Caki2 (cell line): Measurements from ENCODE around the gene SIGLEC11. TPM values are rescaled to one million over a fixed set of nuclear protein-coding genes. Genes with fewer than 3 reads are reported as not detected.
"Not testable (repeated sequence)": the region's sequence is repeated elsewhere in the genome, so short reads cannot be mapped to it uniquely, and the experiment has no call there.

Experiments used
- DNase-seq: peaks from one replicate; pipeline ENCODE4 v3.0.0-alpha.2; 2015; ENCODE audit warnings: low read depth
- in situ Hi-C: cut with HindIII; loops from 2 replicates; pipeline ENCODE4 v1.10.0; 2016; ENCODE audit warnings: low sequenced_read_pairs, low pct_unique_long_range_greater_than_20kb, mixed read lengths
- total RNA-seq: library from RNA; depleted of rRNA; stranded (reverse); fragments of >200 nt; shearing (Covaris generic); gene quantifications from 2 replicates; pipeline ENCODE4 v1.2.3, GENCODE V29; 2014; ENCODE audit warnings: low replicate concordance

The SIGLEC11 gene
- total RNA-seq, 1 experiment from 2014 or later: not detected

DNA sequence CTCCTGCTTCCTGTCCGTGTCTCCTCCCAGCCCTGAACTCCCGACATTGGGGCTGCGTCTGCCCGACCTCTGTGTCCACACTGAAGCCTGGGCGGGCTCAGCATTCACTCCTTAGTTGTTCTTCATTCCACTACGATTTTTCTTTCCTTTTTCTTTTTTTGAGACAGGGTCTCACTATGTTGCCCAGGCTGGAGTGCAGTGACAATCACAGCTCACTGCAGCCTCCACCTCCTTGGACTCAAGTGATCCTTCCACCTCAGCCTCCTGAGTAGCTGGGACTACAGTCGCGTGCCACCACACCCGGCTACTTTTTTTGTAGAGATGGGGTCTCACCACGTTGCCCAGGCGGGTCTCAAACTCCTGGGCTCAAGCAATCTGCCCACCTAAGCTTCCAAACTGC is 23.5 kb upstream of the SIGLEC11 start:
- in situ Hi-C loops: no loop called here
- DNase-seq: no peak

DNA sequence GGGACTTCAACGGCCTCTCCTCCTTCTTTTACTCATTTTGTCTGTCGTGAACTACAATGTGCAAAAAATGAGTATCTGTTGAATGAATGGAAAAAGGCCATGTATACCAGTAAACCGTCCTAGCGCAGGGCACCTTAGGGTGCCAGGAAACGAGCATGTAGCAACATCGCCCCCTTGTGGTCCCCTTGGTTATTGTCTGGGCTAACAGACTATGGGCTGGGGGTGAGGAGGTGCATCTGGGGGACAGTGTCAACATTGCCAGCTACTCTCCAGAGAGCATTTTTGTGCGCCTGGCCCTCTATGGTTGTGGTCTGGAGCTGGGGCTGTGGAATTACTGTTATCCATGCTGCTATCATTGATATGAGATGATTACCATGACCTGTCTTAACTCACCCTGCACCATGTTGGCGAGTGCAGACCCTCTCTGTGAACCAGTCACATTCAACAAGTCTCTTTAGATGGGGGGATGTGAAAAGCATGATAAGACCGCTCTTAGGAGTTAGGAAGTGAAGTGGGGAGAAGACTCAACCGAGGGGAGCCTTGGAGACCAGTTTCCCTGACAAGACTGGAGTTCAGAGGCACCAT is 22.8 kb upstream of the SIGLEC11 start:
- peak; percentile 37 for DNase-seq
- in situ Hi-C loops: no loop called here

DNA sequence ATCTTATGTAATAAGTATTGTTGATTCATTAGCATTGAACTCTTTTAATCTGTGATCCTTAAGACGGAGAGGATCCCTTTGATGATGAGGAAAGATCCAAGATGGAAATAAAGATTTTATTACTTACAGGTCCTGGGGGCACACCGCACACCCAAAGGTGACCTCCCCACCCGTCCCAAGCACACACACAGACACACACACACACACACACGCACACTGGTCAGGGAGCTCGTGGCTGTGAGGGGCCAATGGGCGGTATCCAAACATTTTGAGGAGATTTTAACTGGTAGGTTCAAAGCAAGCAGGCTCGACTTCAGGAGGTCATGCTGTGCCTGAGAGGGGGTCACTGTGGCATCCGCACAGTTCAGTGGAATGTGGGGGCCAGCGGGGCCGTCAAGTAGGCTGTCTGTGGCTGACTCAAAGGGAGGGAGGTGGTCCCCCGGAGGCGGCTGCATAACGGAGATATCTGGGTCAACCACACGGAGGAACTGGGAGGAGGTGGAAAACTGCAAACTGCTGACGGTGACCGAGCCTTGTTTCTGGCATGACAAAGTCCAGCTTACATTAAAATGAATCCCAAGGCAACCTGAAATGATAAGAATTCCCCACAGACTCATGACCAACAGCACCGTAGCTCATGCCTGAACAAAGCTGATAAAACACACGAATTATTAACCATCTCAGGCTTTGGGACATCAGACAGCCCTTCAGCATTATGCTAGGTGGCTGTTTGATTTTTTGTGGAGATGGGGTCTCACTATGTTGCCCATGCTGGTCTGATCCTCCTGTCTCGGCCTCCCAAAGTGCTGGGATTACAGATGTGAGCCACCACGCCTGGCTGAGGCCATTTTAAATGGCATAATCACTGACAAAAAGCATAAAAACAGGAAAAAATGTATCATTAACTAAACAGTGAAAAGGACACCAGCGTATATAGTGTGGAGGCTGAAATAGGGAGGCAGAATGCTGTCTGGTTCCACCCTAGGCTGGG is 20.9 kb upstream of the SIGLEC11 start:
- in situ Hi-C loops: no loop called here
- DNase-seq: no peak

GRCh38 chr19:49978324-49978723 is 17.4 kb upstream of the SIGLEC11 start:
- in situ Hi-C loops: no loop called here

DNA sequence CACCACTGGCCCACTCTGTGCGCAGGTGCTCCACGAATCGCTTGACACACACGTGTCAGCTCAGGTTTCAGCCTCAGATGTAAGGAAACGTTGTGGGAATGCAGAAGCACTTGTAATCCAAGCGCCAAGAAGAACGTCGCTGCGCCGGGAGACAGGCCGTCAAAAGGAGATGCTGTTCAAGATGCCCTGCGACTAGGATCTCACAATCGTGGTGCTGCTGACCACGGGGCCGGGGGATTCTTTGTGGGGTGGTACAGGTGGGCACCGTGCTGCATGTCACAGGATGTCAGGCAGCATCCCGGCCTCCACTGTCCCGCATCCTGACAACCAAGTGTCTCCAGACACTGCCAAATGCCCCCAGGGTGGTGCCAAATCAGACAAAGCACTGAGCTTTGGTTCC is 16.9 kb upstream of the SIGLEC11 start:
- DNase-seq: no peak
- in situ Hi-C loops: no loop called here

More at GRCh38 chr19:49978324-49978723, 17.4 kb upstream of the SIGLEC11 start:
- no peak for DNase-seq

- in situ Hi-C loops: no loop called here
Observed at GRCh38 chr19:49977076-49977475, 16.1 kb upstream of the SIGLEC11 start.

GRCh38 chr19:49976496-49976895 is 15.5 kb upstream of the SIGLEC11 start:
- DNase-seq: no peak
- in situ Hi-C loops: no loop called here

More at GRCh38 chr19:49977076-49977475, 16.1 kb upstream of the SIGLEC11 start:
- no peak for DNase-seq

- DNase-seq: no peak
- in situ Hi-C loops: no loop called here
Observed at GRCh38 chr19:49975051-49975450, 14.1 kb upstream of the SIGLEC11 start.

DNA sequence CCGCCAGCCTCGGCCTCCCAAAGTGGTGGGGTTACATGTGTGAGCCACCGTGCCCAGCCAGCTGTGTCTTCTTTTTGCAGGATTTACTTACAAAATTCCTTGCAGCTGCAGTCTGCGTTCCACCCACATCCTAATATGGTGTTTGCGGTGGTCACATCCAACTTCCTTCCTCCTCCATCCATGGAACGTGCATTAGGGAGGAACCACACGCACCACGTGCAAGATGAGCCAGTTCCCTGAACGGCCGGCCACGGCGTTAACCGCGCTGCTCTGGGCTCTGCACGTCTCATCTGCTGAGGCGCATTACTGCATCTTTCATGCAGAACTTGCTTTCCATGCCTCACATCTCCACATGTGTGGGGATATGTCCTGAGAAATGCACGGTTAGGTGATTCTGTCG is 13.0 kb upstream of the SIGLEC11 start:
- no peak for DNase-seq
- in situ Hi-C loops: no loop called here

GRCh38 chr19:49972841-49973240 is 11.9 kb upstream of the SIGLEC11 start:
- no peak for DNase-seq
- in situ Hi-C loops: no loop called here

- no peak for DNase-seq
- in situ Hi-C loops: no loop called here
Observed at GRCh38 chr19:49971991-49972411, 11.0 kb upstream of the SIGLEC11 start.

GRCh38 chr19:49969355-49969754 is 8.4 kb upstream of the SIGLEC11 start:
- DNase-seq, in situ Hi-C loops: not testable (repeated sequence)

DNA sequence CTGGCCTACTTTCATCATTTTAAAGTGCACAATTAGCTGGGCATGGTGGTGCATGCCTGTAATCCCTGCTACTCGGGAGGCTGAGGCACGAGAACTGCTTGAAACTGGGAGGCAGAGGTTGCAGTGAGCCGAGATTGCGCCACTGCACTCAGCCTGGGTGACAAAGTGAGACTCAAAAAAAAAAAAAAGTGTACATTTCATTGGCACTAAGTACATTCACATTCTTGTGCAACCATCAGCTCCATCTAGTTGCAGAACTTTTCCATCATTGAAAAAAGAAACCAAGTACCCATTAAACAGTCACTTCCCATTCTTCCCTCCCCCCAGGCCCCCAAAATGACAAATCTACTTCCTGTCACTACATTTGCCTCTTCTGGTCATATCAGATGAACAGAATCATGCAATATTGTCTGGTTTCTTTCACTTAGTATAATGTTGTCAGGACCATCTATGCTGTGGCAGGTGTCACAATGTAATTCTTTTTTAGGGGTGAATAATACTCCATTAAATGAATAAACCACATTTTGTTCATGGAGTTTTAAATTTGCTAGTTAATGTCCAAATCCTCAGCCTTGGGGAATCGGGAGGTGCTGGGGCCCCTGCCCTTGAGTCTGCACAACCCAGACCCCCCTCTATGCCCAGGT is 7.4 kb upstream of the SIGLEC11 start:
- in situ Hi-C loops: no loop called here
- no peak for DNase-seq

DNA sequence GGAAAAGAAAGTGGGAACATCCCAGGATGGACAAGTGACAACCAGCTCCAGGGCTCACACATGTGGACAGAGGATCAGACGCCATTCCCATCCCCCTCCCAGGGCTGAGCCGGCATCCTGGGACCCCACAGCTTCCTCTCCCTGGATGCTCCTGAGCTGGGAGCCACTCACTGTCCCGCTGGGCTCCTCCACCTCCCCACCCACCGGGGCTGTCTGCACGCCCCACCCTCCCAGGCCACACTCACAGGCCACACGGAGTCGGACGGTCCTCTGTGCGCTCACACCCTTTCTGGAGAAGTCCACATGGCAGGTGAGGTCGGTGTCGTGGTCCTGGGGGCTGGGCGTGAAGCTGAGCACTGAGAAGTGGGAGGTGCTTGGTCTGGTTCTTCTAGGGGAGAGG is 1.1 kb downstream of the SIGLEC11 start:
- in situ Hi-C loops, DNase-seq: not testable (repeated sequence)

DNA sequence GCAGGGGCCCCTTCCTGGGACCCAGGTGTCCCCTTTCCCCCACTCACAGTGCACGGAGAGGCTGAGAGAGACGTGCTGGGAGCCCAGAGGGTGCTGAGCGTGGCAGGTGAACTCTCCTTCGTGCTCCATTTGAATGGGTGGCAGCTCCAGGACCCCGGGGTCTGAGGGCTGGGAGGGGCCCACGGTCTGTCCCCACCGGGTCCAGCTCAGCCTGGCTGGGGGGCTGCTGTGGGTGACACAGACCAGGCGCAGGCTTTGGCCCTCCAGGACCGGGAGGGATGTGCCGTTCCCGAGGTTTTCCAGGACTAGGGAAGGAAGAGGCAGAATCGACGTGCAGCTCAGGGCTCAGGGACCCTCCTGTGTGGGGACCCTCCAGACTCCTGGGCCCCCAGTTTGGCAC is 2.4 kb downstream of the SIGLEC11 start:
- in situ Hi-C loops, DNase-seq: not testable (repeated sequence)

DNA sequence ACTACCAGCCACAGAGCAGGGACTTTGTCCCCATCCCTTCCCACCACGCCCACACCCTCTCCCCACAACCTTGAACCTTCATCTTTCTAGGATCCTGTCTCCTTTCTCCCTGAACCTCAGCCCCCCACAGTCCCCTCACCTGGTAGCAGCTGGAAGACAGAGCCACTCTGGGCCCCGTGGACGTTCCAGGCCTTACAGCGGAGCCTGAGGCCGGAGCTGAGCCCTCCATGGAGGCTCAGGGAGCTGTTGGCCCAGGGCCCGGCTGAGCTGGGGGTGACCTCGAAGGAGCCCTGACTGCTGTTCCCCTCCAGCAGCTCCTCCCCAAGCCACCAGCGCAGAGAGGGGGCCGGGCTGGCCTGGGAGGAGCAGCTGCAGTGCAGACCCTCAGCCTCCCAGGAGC is 2.8 kb downstream of the SIGLEC11 start:
- DNase-seq, in situ Hi-C loops: not testable (repeated sequence)

- no peak for DNase-seq
- in situ Hi-C loops: no loop called here
Observed at GRCh38 chr19:49957262-49957915, 3.6 kb downstream of the SIGLEC11 start.

DNA sequence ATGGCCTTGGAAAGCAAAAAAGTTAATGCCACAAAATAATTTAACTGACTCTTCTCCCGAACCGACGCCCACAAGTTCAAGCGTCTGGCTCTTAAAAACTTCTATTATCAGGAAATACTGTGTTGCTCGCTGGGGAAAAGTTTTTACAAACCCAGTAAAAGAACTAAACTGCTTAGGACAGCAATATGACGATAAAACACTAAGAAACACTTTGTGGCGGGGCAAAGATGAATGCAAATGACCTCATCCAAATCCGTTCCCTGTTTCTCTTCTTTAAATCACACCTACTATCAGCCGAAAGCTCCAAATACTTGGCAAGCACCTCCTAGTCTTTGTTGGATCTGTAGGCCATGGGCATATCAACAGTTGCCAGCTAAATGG is 4.9 kb downstream of the SIGLEC11 start:
- DNase-seq: no peak
- in situ Hi-C loops: no loop called here
